MM.1S (cell line): Measurements from ENCODE around the gene KCNA2.

ENCODE experiments used
- EZH2 ChIP-seq: fragments of 300-600 bp; sonication (generic); optimal IDR thresholded peaks from 2 replicates; pipeline ENCODE3; 2017; ENCODE audit warnings: low read depth, mild to moderate bottlenecking, antibody characterized with exemption, low read length, mixed read lengths
- EZH2phosphoT487 ChIP-seq: fragments of 300-600 bp; sonication (generic); IDR thresholded peaks from 2 replicates; pipeline ENCODE4 v1.6.1; 2018; ENCODE audit warnings: antibody characterized with exemption, low read length
- TF ChIP-seq, protein P1 (sequence below): fragments of 300-600 bp; sonication (generic); IDR thresholded peaks from 2 replicates; pipeline ENCODE4 v1.5.1; 2016; ENCODE audit warnings: antibody characterized with exemption, low read length, mixed read lengths

DNA sequence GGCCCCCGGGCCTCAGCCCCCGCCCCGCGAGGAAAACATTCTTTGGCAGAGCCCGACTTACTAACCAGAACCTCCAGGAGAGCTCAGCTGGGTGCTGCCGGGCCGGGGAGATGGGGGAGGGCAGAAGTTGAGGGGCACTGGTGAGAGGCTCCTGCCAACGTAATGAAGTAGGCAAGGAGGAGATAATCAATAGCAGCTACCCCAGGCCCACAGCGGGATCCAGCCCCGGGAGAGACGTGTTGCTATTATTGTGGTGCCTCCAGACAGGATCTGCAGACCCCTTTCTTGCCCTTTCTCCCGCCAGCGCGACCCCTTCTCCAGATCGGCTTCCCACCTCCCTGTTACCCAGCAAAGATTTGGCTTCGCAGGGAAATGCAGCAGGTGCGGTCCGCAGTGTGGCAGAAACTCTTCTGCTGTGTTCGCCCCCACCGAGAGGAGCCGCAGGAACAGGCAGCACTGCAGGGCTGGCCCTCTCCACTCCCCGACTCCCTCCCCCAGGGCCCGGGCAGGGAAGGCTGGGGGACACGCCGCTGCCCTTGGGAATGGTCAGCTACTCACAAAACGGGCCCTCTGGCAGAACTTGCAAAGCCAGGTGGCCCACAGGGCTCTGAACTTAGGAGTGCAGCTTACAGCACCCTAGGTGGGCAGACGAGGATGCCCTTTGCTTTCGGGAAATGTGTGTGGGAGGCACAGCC is 1.5 kb upstream of the KCNA2 start:
- TF ChIP-seq, protein P1, sequence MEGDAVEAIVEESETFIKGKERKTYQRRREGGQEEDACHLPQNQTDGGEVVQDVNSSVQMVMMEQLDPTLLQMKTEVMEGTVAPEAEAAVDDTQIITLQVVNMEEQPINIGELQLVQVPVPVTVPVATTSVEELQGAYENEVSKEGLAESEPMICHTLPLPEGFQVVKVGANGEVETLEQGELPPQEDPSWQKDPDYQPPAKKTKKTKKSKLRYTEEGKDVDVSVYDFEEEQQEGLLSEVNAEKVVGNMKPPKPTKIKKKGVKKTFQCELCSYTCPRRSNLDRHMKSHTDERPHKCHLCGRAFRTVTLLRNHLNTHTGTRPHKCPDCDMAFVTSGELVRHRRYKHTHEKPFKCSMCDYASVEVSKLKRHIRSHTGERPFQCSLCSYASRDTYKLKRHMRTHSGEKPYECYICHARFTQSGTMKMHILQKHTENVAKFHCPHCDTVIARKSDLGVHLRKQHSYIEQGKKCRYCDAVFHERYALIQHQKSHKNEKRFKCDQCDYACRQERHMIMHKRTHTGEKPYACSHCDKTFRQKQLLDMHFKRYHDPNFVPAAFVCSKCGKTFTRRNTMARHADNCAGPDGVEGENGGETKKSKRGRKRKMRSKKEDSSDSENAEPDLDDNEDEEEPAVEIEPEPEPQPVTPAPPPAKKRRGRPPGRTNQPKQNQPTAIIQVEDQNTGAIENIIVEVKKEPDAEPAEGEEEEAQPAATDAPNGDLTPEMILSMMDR: no peak
- TF ChIP-seq EZH2 (no peak), EZH2phosphoT487 (no peak)
